NCI-H2227 (cell line): Measurements from ENCODE around the gene MIXL1.
"Not testable (repeated sequence)": the region's sequence is repeated elsewhere in the genome, so short reads cannot be mapped to it uniquely, and the experiment has no call there.

Experiments used
- DNase-seq: peaks from one replicate; lab custom pipeline; 2025; ENCODE audit not compliant: unreplicated experiment; lab: John Stamatoyannopoulos, UW

Gene MIXL1

DNA sequence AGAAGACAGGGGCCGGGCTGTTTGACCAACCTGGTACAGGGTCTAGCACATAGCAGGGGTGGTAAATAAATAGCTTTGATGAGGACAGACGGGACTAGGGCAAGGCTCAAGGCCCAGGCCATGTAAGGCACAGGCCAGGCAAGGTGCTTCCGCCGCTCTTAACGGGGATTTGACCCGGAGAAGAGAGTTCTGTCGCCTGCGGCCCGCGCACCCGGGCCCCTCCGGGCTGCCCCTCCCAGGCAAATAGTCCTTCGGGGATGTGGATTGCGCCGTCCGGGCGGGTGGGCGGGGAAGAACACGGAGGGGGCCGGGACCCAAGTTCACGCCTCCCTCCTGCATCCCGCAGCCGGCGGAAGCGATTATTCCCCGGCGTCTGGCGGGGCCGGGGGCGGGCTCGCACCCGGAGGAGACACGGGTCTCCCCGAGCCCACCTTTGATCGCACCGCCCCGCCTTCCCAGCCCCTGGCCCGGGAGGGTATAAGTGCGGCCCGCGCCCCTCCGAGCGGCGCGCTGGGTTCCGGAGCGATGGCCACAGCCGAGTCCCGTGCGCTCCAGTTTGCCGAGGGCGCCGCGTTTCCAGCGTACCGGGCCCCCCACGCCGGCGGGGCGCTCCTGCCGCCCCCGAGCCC, at the start of gene MIXL1:
TSS of gene MIXL1 (plus strand) at position 508 of the 629 bp plus-strand sequence. CDS start at position 526, 18 bp downstream.
- DNase-seq = peak; percentile 50

DNA sequence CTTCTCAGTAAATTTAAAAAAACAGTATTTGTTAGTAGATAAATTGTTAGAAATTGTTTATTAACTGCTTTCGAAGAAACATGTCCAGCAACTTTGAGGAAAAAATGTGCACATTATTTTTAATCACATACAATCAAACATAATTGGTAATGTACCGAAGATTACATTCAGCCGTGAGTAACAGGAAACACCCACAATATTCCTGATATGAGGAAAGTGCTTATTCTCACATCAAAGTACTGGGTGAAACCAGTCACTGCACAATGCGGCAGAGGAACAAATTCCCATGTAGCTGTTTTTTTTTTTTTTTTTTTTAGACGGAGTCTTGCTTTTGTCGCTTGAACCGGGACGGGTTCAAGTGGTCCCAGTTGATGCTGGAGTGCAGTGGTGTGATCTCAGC, 46.6 kb upstream of the MIXL1 start:
- no peak for DNase-seq

DNA sequence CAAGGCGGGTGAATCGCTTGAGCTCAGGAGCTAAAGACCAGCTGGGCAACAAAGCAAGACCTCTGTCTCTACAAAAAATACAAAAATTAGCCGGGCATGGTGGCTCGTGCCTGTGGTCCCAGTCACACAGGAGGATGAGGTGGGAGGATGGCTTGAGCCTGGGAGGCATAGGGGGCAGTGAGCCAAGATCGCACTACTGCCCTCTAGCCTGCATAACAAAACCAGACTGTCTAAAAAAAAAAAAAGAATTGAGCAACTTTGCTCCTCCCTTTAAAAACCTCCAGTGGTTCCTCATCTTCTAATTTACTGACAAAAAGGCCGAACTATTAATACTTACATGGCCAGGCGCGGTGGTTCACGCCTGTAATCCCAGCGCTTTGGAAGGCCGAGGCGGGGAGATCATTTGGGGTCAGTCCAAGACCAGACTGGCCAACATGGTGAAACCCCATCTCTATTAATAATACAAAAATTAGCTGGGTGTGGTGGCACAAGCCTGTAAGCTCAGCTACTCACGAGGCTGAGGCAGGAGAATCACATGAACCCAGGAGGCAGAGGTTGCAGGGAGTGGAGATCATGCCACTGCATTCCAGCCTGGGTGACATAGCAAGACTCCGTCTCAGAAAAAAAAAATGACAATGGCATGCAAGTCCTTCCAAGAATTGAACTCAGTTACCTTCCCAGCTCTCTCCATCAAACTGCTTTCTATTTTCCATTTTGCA, 41.3 kb upstream of the MIXL1 start:
- DNase-seq = peak; percentile 39

DNA sequence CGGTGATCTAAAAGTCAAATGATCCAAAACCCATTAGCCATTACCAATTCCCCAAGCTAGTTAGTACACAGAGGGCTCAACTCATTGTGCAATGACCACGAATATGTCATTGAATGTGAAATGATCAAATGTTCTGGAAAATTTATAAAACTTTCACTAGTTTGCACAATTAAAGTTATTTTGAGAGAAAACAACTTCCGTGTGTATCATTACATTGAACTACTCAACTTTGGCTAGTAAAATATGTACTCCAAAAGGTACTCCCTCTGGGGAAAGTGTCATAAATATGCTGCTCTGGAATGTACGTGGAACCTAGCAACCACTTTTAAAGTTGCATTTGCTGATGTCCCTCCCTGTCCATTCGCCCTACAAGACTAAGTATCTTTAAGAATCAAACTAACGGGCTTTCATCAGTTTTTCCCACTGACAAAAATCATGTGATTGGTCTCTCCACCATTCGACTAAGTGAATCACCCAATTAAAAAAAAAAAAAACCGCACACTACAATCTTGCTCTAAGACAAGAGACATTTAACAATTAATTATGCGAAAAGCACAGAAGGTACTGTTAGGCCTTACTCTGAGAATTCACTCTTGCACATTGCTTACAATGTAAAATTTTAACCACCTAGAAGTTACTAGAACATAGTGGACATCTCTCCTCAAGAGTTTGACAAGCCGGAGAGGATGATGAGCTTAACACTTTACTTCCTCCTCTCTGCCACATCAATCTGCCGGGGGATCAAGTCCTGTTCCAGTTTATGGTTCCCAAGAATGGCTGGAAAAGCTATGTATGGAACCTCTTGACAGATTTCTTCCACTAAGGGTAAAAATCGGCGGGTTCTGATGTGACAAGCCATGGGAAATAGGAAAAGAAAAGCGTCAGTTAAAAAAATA, 38.1 kb upstream of the MIXL1 start:
- no peak for DNase-seq

DNA sequence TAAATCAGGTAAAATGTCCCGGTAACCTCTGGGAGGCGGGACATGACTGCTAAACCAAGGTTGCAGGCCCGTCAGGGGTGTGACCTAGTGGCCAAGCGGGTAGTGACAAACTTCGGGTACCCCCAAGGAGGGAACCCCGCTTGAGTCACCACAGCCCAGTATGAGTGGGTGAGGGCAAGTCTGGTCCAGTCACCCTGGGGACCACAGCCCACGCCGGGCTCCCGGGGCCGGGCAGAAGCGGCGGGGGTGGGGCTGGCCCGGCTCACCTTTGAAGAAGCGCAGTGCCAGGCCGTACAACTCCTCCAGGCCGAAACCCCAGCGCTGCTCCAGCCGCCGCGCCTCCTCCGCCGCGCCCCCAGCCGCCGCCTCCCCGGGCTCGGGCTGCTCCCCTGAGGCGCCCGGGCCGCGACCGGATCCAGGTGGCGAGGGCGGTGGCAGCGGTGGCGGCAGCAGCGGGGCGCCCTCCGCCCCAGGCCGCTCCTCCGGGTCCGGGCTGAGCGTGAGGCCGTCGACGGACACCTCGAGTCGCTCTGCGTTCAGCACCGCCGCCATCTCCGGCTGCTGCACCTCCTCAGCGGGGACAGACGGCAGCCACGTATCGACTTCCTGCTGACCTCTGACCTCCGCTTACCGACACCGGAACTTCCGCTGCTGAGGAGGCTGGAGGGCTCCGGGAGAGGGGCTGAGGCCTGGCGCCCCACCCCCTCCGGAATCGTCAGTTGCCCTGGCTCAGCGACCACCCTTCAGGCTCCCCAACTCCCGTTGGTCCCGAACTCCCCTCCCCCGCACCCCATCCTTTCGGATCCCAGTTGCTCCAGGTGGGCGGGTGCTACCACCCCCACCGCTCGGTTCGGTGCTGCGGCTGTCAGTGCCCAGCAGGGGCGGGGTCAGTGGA, 37.1 kb upstream of the MIXL1 start, which contains the start of gene ACBD3:
TSS of gene ACBD3 (minus strand) at position 618 of the 895 bp plus-strand sequence. CDS start at position 552, 66 bp downstream.
- DNase-seq = peak; percentile 95

DNA sequence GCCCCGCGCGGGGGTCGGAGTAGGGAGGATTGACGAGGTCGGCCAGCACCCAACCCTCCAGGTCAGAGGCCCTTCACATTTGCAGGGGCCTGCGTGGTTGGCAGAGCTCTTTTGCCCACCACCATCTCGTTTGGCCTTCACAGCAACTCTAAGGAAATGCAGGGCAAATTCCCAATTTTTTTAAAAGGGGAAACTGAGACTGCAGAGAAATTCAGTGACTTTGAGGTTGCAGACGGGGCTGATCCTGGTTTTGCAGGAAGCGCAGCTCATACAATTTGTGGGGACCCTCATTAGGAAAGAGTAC, 36.5 kb upstream of the MIXL1 start:
- DNase-seq = no peak

DNA sequence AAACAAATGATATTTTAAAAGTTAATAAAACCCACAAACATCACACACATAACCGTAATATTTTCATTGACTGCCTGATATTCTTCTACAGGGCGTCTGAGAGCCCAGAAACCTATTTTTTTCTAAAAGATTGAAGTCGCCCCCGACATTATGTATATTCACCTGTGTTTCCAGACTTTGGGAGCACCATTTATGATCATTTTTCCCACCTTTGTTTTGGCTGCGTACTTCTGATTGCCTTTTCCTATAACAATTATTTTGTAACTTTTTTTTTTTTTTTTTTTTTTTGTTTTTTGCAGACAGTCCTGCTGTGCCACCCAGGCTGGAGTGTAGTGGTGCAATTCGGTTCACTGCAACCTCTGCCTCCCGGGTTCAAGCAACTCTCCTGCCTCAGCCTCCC, 36.1 kb upstream of the MIXL1 start:
- no peak for DNase-seq

DNA sequence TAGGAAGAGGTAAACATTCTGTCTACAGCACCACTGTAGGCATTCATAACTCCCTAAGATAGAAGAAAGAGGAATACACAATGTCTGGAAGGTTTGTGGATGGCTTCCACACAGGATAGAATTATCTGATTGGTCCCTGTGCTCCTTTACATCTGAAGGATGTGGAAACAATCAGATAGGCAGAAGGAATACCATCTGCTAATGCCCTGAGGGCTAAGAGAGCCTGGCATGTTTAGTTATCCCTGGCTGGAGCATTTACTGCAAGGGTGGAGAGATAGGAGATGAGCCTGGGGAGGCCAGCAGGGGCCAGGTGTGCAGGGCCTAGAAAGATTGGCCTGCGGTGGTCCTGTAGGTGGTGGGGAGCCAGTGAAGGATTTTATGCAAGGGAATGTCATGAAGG, 28.3 kb upstream of the MIXL1 start:
- no peak for DNase-seq

DNA sequence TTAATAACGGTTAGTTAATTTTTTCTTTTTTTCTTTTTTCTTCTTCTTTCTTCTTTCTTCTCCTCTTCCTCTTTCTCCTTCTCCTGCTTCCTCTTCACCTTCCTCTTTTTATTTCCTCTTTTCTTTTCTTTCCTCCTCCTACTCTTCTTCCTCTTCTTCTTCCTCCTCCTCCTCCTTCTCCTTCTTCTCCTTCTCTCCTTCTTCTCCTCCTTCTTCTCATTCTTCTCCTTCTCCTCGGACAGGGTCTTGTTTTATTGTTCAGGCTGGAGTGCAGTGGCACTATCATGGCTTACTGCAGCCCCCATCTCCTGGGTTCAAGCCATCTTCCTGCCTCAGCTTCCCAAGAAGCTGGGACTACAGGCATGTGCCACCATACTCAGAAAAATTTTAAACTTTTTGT, 23.5 kb upstream of the MIXL1 start:
- no peak for DNase-seq

DNA sequence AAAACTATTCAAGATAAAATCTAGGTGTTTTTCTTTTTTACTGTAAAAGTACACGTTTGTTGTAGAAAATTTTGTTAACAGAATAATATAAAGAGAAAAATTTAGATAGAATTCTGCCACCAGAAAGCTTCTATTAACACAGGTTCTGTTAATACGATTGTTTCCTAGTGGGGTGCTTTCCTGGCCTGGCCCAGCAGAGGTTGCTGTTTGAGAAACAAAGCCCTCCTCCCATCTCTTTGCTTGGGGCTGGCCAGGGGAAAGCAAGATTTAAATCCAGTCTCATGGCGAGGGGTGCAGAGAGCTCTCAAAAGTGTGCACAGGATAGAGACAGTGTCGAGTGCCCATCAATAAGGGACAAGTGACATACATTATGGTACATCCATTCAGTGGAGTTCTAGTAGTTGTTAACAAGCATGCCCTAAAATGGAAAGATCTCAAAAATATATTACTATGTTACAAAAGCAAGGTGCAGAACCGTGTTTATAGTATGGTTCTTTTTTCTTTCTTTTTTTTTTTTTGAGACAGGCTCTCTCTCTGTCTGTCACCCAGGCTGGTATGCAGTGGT, 22.4 kb upstream of the MIXL1 start:
- DNase-seq = no peak

DNA sequence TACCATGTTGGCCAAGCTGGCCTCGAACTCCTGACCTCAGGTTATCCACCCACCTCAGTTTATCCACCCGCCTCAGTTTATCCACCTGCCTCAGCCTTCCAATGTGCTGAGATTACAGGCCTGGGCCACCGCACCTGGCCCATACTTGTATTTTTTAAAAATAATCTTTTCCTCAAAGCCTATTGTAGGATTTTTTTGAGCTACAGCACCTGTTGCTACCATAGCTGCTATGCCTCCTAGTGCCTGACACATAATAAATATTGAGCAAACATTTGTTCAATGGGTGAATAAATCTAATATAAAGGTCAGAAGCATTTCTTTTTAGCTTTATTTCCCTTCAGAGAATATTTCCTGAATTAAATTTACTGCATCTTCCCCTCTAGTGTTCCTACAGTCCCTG, 21.2 kb upstream of the MIXL1 start:
- no peak for DNase-seq

DNA sequence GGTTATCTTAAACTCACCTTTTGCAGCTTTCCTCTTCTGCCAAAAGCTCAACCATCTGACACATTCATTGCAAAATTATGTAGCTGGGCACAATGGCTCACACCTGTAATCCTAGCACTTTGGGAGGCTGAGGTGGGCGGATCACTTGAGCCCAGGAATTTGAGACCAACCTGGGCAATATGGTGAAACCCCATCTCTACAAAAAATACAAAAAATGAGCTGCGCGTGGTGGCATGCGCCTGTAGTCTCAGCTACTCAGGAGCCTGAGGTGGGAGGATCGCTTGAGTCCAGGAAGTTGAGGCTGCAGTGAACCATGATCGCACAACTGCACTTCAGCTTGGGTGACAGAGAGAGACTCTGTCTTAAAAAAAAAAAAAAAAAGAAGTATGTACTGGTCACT, 20.8 kb upstream of the MIXL1 start:
- DNase-seq = not testable (repeated sequence)

DNA sequence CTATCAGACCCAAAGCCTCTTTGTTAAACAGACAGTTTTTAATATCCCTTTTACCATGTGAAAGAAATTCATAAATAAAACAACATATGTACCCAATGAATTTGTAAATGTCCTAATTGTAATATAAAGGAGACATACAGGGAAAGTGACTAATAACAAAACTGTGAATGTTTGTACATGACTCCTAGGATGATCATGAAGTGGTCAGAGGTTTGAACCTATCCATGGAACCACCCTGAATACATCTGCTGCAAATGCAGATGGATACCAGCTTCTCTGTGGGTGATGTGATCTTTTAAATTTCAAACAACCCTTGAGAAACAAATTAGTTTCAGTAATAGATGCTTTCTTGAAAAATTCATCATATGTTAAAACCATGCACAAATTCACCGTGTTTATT, 20.2 kb upstream of the MIXL1 start:
- DNase-seq = no peak

DNA sequence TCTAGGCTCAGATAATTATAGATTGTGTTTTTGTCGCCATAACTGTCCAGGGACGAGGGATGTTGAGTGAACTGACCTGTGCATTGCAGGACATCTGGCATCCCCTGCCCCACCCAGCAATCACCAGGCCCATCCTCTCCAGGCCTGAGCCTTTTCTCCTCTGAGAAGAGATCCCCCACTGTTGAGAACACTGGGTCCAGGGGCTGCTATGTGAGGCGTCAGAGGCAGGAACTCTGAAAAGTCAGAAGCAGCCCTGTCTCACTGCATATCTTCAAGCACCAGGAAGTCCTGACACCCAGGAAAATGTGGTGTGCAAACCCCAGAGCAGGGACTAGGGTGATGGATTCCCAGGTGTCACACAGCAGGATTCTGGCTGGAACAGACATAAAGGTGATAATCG, 19.8 kb upstream of the MIXL1 start:
- no peak for DNase-seq

DNA sequence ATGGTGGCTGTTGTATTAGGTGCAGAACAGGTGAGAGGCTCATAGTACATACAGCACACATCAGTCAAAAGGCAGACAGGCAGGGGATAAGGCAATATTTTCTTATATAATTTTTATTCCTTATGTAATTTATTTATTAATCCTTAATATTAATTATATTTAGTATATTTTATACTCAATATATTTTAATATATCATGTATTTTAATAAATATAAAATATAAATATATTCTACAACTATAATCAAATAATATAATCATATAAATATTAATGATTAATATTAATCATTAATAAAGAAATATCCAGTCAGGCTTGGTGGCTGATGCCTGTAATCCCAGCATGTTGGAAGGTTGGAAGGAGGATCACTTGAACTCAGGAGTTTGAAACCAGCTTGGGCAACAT, 19.3 kb upstream of the MIXL1 start:
- no peak for DNase-seq

DNA sequence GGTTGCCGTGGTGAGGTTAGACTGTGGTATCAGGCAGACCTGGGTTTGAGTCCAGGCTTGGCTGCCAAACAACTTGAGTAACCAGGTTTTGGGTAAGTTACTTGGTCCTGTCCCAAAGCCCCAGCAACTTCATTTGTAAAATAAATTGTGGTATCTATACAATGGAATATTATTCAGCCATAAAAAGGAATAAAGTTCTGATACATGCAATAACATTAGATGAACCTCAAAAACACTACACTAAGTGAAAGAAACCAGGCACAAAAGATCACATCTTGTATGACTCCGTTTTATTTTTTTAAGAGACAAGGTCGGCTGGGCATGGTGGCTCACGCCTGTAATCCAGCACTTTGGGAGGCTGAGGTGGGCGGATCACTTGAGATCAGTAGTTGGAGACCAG, 16.4 kb upstream of the MIXL1 start:
- DNase-seq = no peak

DNA sequence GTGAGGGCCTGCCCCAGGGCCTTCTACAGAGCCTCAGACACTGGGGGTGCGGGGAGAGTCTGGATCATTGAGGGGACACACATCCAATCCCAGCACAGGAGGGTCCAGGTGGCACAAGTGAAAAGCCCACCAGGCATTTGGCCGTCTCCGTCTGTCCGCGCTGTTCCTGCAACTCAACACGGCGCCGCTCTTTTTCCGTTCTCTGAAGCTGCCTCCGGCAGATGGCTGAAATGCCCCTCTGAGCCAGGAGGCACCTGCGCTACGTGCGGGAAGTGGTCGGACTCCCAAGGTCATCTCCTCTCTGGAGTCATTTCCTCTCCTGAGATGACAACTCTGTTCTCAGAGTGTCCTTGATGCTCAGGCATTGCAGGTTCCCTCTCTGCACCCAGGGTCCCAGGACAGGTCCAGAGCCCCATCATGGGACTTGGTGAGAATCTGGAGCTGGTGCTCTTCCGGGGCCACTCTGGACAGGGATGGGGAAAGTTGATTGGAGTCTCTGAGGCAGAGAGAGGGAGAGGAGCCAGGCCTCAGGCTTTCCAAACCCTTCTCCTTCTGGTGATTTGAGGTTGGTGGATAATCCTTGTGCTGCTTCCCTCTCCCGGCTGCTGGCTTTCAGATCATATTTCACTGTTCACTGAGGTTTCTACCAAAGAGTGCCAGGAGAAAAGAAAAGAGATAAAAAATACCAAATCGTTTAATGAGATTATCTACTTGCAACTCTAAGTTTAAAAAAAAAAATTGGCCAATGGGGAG, 14.0 kb upstream of the MIXL1 start:
- DNase-seq = no peak

DNA sequence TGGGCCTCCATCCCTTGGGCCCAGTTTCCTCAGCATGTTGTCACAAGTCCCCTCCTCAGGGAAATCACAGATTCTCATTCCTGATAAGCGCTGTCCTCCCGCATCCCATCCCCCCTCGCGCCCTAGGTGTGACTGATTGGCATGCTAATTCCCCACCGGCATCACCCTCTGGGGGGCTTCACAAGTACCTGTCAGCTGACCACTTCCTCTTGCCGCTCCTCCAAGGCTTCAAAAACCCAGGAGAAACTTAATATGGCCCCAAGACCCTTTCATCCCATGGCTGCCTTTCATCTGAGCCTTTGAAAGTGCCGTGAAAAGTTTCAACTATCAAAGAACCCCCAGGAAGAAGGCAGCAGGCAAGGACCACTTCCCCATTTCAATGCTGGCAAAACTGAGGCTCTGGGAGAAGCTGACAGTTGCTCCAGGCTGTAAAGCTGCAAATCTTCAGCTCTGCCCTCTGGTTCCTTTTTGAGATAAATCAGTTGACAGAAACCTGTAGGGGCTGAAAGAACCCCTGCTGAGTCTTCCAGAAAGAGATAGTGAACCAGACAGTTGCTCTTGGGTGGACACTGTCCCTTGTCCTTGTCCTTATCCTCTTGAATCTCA, 12.8 kb upstream of the MIXL1 start:
- DNase-seq = no peak

DNA sequence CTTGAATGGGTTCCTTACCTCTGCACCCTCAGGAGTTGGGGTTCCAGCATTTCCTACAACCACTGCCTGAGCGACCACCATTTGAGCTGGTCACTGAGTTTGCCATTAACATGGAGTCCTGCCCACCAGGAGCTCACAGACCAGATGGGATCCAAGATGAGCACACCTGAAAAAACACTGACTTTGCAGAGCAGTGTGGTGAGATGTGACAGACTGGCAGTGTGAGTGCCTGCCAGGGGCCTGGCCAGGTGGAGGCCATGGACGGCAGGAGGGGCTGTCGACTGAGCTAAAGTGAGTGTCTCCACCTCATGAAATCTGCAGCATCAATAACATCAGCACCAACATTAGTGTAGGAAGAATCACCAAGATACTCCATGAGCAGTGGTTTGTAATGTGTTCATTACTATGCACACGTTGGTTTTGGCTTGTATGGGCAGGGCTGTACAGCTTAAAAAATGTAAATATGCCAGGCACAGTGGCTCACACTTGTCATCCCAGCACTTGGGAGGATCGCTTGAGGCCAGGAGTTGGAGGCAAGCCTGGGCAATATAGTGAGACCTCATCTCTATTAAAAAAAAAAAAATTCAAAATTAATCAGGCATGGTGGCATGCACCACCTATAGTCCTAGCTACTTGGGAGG, 12.2 kb upstream of the MIXL1 start:
- DNase-seq = no peak
